Mammary epithelial cell (primary cell): ENCODE measurements around the gene SP5.
A peak's percentile ranks its signal among the peaks of the same experiment; 100 is the strongest.

ENCODE experiments used
- EZH2 ChIP-seq: IDR thresholded peaks from 2 replicates; pipeline ENCODE4 v1.6.1; 2012; ENCODE audit warnings: low read length, inconsistent platforms, borderline replicate concordance
- TF ChIP-seq, protein P1 (sequence below), 2 donors: IDR thresholded peaks in 1 of 2; conservative IDR thresholded peaks in 1 of 2; 2 replicates each; pipeline ENCODE4 v1.5.1; 2011 to 2012; ENCODE audit warnings: inconsistent platforms in 2 of 2, low read length in 2 of 2, mild to moderate bottlenecking in 2 of 2, control low read depth in 1 of 2, low read depth in 1 of 2; ENCODE audit not compliant: insufficient read depth in 1 of 2; ENCODE audit errors: extremely low read depth in 1 of 2

DNA sequence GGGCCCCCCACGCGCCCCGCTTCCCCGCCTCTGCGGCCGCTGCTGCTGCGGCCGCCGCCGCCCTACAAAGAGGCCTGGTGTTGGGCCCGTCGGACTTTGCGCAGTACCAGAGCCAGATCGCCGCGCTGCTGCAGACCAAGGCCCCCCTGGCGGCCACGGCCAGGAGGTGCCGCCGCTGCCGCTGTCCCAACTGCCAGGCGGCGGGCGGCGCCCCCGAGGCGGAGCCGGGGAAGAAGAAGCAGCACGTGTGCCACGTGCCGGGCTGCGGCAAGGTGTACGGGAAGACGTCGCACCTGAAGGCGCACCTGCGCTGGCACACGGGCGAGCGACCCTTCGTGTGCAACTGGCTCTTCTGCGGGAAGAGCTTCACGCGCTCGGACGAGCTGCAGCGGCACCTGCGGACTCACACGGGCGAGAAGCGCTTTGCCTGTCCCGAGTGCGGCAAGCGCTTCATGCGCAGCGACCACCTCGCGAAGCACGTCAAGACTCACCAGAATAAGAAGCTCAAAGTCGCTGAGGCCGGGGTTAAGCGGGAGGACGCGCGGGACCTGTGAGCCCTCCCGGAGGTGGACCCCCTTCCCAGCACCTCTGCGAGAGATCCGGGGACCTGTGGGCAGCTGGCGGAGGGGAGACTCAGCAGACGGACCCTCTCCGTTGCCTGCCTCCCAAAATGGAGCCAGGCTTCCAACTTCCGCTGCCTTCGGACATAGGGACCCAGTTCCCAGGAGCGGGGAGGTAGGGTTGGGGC is 1.9 kb downstream of the SP5 start:
- TF ChIP-seq EZH2: peak; percentile 94
- TF ChIP-seq, protein P1, sequence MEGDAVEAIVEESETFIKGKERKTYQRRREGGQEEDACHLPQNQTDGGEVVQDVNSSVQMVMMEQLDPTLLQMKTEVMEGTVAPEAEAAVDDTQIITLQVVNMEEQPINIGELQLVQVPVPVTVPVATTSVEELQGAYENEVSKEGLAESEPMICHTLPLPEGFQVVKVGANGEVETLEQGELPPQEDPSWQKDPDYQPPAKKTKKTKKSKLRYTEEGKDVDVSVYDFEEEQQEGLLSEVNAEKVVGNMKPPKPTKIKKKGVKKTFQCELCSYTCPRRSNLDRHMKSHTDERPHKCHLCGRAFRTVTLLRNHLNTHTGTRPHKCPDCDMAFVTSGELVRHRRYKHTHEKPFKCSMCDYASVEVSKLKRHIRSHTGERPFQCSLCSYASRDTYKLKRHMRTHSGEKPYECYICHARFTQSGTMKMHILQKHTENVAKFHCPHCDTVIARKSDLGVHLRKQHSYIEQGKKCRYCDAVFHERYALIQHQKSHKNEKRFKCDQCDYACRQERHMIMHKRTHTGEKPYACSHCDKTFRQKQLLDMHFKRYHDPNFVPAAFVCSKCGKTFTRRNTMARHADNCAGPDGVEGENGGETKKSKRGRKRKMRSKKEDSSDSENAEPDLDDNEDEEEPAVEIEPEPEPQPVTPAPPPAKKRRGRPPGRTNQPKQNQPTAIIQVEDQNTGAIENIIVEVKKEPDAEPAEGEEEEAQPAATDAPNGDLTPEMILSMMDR (conservative IDR thresholded peaks at IDR 0.05 in 1 of 2, IDR thresholded peaks at IDR 0.05 in 1 of 2; ENCODE audit: extremely low read depth in 1 of 2, insufficient read depth in 1 of 2, low read depth in 1 of 2, low read length in 2 of 2): peak; percentile 28 to 43
